ENCODE results near the gene XAGE1A.
"Not testable (repeated sequence)": the region's sequence is repeated elsewhere in the genome, so short reads cannot be mapped to it uniquely, and the experiment has no call there.

XAGE1A gene

DNA sequence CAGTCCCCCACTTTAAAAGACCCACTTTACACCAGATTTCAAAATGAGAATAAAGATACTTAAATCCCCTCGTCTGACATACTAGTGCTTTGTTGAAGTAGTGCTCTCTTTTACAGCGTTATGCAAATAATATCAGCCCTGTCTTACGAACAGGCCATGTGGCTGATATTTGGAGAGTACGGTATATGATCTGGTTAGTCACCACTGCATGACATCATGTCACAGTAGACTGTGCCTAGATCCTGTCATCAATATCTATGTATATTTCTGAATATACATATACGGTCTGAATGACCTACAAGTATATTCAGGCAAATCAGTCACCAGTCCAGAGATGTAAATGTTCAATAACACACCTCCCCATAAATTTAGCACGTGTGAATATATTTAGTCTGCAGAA, 46.7 kb downstream of the XAGE1A start:
- Histone ChIP-seq H4K20me1 (ENCODE audit: low read depth, low read length) (no peaks in the 10 kb centered on the region), H2AFZ (ENCODE audit: low read depth, low read length, severe bottlenecking) (no peak overlapping the region), H3K4me2 (ENCODE audit: low read depth, low read length, poor library complexity, severe bottlenecking) (no peak overlapping the region), H3K9me2 (replicated peaks; ENCODE audit: insufficient read depth, low read length) (no peaks in the 10 kb centered on the region), H3K27me3 (ENCODE audit: low read length) (no peaks in the 10 kb centered on the region), H3K79me2 (ENCODE audit: insufficient read depth, low read length) (no peaks in the 10 kb centered on the region), H3K27ac (ENCODE audit: low read depth, low read length) (no peak overlapping the region), H3F3A (ENCODE audit: insufficient read depth) (no peaks in the 10 kb centered on the region), H3K9me3 (ENCODE audit: insufficient read depth, low read length) (no peaks in the 10 kb centered on the region), H3K4me3 (ENCODE audit: insufficient read depth, low read length, poor library complexity, severe bottlenecking) (no peak overlapping the region), H3K36me3 (ENCODE audit: low read length) (no peaks in the 10 kb centered on the region), H3K9ac (ENCODE audit: low read length) (no peak overlapping the region)
- no peak for TF ChIP-seq EZH2phosphoT487 (conservative IDR thresholded peaks at IDR 0.05; ENCODE audit: low read length)
- TF ChIP-seq, protein P1, sequence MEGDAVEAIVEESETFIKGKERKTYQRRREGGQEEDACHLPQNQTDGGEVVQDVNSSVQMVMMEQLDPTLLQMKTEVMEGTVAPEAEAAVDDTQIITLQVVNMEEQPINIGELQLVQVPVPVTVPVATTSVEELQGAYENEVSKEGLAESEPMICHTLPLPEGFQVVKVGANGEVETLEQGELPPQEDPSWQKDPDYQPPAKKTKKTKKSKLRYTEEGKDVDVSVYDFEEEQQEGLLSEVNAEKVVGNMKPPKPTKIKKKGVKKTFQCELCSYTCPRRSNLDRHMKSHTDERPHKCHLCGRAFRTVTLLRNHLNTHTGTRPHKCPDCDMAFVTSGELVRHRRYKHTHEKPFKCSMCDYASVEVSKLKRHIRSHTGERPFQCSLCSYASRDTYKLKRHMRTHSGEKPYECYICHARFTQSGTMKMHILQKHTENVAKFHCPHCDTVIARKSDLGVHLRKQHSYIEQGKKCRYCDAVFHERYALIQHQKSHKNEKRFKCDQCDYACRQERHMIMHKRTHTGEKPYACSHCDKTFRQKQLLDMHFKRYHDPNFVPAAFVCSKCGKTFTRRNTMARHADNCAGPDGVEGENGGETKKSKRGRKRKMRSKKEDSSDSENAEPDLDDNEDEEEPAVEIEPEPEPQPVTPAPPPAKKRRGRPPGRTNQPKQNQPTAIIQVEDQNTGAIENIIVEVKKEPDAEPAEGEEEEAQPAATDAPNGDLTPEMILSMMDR (IDR thresholded peaks at IDR 0.05; ENCODE audit: insufficient read depth, low read length, poor library complexity, severe bottlenecking) = no peak

DNA sequence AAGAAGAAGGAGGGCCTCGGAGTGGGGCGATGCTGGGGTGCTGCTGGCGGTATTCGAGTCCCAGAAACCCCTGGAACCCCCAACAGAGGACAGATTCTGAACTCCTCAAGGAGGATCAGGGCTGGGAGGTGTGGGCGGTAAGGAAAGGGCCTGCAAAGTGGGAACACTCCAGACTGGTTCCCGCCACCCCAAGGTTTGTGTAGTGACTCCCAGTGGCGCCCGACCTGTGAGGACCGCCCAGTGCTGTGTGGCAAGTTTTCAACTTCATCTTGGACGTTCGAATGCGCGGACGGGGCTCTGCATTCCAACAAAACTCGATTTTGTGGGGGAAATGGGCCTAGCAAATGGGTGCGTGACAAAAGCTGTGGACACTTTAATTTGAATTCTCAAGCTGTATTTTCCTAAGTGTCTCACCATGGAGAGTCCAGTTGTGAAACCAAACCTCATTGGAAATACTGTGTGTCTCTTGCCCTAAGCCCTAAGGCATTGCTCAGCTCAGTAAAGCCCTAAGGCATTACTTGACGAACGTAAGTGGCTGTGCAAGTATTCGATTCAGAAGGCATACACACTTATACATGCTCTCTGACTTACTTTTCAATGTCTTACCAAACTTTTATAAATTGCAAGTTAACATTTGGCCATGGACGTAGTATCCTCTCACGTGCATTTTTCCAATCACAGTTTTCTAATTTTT, 48.7 kb downstream of the XAGE1A start:
- TF ChIP-seq, protein P1 (IDR thresholded peaks at IDR 0.05; ENCODE audit: insufficient read depth, low read length, poor library complexity, severe bottlenecking) = no peak
- no peak for TF ChIP-seq EZH2phosphoT487 (conservative IDR thresholded peaks at IDR 0.05; ENCODE audit: low read length)

DNA sequence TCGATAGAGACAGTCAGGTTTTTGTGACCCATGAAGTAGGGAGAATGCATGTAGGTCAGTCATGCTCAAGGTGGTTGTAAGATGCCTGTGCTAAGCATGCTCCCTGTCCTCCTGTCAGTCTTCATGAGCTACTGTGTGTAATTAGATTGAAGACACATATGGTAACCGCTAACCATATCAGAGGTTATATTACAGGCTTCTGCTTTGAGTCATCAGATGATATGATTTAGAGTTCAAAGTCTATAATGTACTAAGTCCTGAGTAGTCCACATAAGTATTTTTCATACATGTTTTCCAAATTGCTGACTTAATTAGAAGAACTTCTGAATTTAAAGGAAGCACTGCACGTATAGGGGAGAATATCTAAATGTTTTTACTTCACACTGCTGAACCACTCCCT, 53.2 kb downstream of the XAGE1A start:
- not testable (repeated sequence) for H3K27me3 ChIP-seq (ENCODE audit: low read length); H3F3A ChIP-seq (ENCODE audit: insufficient read depth); H2AFZ ChIP-seq (ENCODE audit: low read depth, low read length, severe bottlenecking)

More for the DNA sequence above, 48.7 kb downstream of the XAGE1A start:
- no peaks in the 10 kb centered on the region for H3K27me3 ChIP-seq (ENCODE audit: low read length)
- no peaks in the 10 kb centered on the region for H3K79me2 ChIP-seq (ENCODE audit: insufficient read depth, low read length)
- no peak overlapping the region for H3K9ac ChIP-seq (ENCODE audit: low read length)
- no peaks in the 10 kb centered on the region for H3K9me3 ChIP-seq (ENCODE audit: insufficient read depth, low read length)
- H3F3A ChIP-seq (ENCODE audit: insufficient read depth) = no peaks in the 10 kb centered on the region
- H3K36me3 ChIP-seq (ENCODE audit: low read length) = no peaks in the 10 kb centered on the region
- H4K20me1 ChIP-seq (ENCODE audit: low read depth, low read length) = no peaks in the 10 kb centered on the region
- no peak overlapping the region for H3K4me3 ChIP-seq (ENCODE audit: insufficient read depth, low read length, poor library complexity, severe bottlenecking)
- H3K27ac ChIP-seq (ENCODE audit: low read depth, low read length) = no peak overlapping the region
- no peak overlapping the region for H2AFZ ChIP-seq (ENCODE audit: low read depth, low read length, severe bottlenecking)
- H3K4me2 ChIP-seq (ENCODE audit: low read depth, low read length, poor library complexity, severe bottlenecking) = no peak overlapping the region
- no peaks in the 10 kb centered on the region for H3K9me2 ChIP-seq (replicated peaks; ENCODE audit: insufficient read depth, low read length)

More for the DNA sequence above, 53.2 kb downstream of the XAGE1A start:
- not testable (repeated sequence) for H3K4me2 ChIP-seq (ENCODE audit: low read depth, low read length, poor library complexity, severe bottlenecking); H3K4me3 ChIP-seq (ENCODE audit: insufficient read depth, low read length, poor library complexity, severe bottlenecking); H3K9me3 ChIP-seq (ENCODE audit: insufficient read depth, low read length); H3K36me3 ChIP-seq (ENCODE audit: low read length); H3K9ac ChIP-seq (ENCODE audit: low read length); H3K79me2 ChIP-seq (ENCODE audit: insufficient read depth, low read length); H3K9me2 ChIP-seq (replicated peaks; ENCODE audit: insufficient read depth, low read length); H3K27ac ChIP-seq (ENCODE audit: low read depth, low read length); H4K20me1 ChIP-seq (ENCODE audit: low read depth, low read length)
